NCI-H2227 treated with DMSO at 0.1 percent for 48 hours (cell line): ENCODE measurements around the gene MFAP3.
A peak's percentile ranks its signal among the peaks of the same experiment; 100 is the strongest.
"Not testable (repeated sequence)": the region's sequence is repeated elsewhere in the genome, so short reads cannot be mapped to it uniquely, and the experiment has no call there.

Experiments
- DNase-seq: peaks from one replicate; lab custom pipeline; 2025; lab: John Stamatoyannopoulos, UW

Gene MFAP3

GRCh38 chr5:154038707-154039457, at the start of gene MFAP3, which contains the start of gene FAM114A2:
Gene MFAP3 (plus strand): TSS chr5:154038967. CDS start chr5:154049723, 10,756 bp downstream.
Gene FAM114A2 (minus strand): TSS chr5:154038910. CDS start chr5:154034953, 3,957 bp downstream.
- peak; percentile 60 for DNase-seq

DNA sequence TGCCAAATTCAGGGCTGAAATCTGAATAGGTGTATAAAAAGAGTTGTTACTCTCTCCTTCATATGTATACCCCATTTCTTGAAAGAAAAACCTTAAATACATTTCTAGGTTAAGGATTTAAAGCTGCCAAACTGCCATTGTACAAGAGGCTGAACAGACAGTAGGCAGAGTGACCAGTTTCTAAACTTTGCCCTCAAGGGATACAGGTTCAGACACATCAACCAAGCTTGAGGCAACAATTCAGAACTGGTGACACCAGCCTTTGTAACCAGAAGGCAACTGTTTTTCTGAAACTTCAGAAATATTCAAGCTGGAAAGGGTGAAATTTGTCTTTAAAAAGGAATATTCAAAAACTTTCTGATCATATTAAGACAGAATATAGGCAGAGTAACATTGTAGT, 47.6 kb upstream of the MFAP3 start:
- DNase-seq: no peak

- DNase-seq: no peak
Observed at GRCh38 chr5:153998010-153998409, 40.8 kb upstream of the MFAP3 start.

DNA sequence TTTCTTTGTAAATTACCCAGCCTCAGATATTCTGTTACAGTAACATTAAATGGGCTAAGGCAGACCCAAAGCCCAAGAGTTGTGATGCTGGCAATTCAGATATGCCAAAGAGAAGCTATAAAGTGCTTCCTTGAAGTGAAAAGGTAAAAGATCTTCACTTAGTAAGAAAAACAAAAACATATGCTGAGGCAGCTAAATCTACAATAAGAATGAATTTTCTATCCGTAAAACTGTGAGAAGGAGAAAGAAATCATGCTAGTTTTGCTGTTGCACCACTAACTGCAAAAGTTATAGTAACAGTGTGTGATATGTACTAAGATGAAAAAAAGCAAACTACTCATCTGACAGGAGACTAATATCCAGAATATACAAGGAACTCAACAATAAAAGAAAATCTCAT, 40.0 kb upstream of the MFAP3 start:
- no peak for DNase-seq

DNA sequence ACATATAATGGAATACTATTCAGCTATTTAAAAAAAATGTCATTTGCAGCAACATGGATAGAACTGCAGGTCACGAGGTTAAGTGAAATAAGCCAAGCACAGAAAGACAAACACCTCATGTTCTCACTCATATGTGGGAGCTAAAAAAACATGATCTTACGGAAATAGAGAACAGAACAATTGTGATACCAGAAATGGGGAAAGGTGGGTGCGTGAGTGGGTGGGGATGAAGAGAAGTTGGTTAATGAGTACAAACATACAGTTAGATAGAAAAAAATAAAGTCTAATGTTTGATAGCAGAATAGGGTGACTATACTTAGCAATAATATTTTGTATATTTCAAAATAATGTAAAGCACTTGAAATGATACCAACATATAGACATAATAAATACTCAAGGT, 38.8 kb upstream of the MFAP3 start:
- no peak for DNase-seq

DNA sequence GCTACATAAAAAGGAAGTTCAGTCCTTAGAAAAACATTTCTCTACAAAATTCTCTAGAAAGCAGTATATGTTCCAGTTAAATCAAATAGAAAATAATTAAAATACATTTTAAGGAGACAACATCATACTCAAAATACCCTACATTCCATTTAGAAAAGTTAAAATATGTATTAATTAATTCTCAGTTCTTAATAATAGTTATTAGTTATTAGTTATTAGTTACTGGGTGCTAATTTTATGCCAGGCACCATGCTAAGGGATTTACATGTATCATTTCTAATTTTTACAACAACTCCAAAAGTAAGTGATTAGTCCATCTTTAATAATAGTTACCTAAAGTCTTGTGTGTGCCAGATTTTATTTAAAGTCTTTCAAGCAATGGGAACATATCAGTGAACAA, 38.1 kb upstream of the MFAP3 start:
- DNase-seq: no peak

DNA sequence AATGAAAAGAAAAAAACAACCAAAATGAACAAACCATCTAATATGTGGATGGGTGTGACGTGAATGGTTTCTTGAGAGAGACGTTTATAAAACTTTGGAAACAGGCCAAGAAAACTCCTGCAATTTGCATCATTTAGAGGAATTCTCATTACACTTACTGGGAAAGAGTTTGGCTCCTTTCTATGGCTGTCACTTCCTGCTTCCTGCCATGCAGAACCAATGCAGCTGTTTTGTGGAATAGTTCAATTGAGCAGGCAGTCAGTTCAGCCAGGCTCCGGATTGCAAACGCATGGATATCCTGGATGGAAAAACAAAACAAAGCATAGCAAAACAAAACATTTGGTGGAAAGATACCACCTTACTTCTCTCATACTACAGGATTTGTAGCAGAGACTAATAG, 36.7 kb upstream of the MFAP3 start:
- no peak for DNase-seq

- DNase-seq: no peak
Observed at GRCh38 chr5:154002511-154003020, 36.2 kb upstream of the MFAP3 start.

- no peak for DNase-seq
Observed at GRCh38 chr5:154005648-154006047, 33.1 kb upstream of the MFAP3 start.

DNA sequence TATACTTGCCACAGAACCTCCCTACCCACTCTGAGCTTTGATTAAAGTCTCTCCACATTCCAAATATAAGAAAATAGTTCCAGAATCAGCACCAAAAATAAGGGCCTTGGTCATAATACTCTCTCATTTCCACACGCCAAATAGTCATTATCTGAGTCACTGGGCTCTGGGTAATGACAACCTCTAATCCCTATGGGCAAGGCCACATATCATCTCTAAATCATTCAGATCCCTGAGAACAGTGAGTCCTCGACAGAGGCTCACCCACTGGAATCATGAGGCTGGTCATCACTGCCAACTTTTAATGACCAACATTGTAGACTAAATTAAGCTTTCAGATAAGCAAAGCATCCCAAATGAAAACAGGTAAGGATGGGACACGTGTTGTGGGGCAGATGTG, 28.1 kb upstream of the MFAP3 start:
- no peak for DNase-seq

DNA sequence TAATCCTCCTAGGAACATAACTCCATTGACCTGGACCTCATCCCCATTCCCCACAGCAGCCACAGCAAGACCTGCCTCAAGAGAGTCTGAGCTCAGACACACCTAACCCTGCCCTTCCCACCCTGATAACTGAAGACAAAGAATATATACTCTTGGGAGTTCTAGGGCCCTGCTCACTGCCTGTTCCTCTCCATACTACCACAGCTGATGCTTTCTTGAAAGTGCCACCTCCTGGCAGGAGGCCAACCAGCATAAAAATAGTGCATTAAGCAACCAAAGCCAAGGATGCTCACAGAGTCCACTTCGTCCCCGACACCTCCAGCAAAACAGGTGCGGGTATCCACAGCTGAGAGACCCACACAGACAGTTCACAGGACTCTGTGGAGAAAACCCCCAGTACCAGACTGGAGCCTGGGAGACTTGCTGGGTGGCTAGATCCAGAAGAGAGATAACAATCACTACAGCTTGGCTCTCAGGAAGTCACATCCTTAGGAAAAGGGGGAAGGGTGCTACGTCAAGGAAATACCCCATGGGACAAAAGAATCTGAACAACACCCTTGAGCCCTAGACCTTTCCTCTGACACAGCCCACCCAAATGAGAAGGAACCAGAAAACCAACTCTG, 23.6 kb upstream of the MFAP3 start:
- no peak for DNase-seq

GRCh38 chr5:154018919-154019318, 19.8 kb upstream of the MFAP3 start:
- DNase-seq: not testable (repeated sequence)

GRCh38 chr5:154025951-154026350, 12.8 kb upstream of the MFAP3 start:
- no peak for DNase-seq

- DNase-seq: no peak
Observed at GRCh38 chr5:154031937-154032489, 6.8 kb upstream of the MFAP3 start.

DNA sequence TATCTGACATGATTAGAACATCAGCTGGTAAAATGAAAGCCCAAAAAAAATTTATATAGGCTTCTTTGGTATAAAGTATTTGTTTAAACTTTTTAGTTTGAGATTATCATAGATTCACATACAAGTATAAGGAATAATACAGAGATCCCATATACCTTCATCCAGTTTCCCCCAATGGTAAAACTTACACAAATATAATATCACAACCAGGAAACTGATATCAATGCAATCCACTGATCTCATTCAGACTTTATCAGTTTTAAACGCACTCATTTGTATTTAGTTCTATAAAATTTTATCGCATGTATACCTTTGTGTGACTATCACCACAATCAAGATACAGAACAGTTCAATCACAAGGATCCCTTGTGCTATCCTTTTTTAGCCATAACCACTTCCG, 3.8 kb upstream of the MFAP3 start:
- no peak for DNase-seq

GRCh38 chr5:154038261-154038706, 483 bp upstream of the MFAP3 start:
- DNase-seq: peak; percentile 46

GRCh38 chr5:154039458-154039829, 677 bp downstream of the MFAP3 start:
- DNase-seq: no peak

GRCh38 chr5:154042766-154043165, 4.0 kb downstream of the MFAP3 start:
- DNase-seq: no peak

- no peak for DNase-seq
Observed at GRCh38 chr5:154044099-154044498, 5.3 kb downstream of the MFAP3 start.

- DNase-seq: no peak
Observed at GRCh38 chr5:154044581-154044980, 5.8 kb downstream of the MFAP3 start.

DNA sequence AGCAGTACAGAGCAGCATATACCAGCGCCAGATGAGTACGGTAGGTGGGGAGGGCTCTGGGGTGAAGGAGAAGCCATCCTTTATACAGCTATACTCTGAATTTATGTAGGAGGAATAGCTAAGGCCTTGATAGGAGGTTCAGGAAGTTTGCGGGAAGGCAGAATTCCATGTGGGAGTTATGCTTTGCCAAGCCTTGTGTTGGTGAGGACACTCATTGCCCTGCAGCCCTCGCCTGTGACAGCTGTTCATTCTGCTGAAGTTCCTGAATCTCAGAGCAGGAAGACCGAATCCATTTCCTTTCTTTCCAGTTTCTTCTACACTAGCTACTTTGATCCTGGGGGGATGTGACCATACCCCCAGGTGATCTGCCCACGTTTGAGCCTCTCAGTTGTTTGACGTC, 7.7 kb downstream of the MFAP3 start:
- no peak for DNase-seq

GRCh38 chr5:154047324-154047723, 8.6 kb downstream of the MFAP3 start:
- DNase-seq: no peak

DNA sequence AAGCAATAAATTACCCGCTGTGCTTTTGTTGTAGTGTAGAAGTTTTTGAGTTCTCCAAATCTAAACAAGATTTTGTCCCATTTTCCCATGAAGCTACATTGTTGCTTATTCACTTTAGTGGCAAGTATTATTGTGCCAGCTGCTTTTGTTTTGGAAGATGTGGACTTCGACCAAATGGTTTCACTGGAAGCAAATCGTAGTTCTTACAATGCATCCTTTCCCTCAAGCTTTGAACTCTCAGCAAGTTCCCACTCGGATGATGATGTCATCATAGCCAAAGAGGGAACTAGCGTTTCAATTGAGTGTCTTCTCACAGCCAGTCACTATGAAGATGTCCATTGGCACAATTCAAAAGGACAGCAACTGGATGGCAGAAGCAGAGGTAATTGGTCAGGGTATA, 10.9 kb downstream of the MFAP3 start:
- DNase-seq: no peak
